NCI-H2107 treated with DMSO at 0.1 percent for 48 hours (cell line): Measurements from ENCODE around the gene MSX2.

Experiments used
- DNase-seq: peaks from one replicate; lab custom pipeline; 2025; ENCODE audit not compliant: unreplicated experiment; lab: John Stamatoyannopoulos, UW

Gene MSX2

GRCh38 chr5:174717826-174718455 is 6.4 kb upstream of the MSX2 start:
- no peak for DNase-seq

DNA sequence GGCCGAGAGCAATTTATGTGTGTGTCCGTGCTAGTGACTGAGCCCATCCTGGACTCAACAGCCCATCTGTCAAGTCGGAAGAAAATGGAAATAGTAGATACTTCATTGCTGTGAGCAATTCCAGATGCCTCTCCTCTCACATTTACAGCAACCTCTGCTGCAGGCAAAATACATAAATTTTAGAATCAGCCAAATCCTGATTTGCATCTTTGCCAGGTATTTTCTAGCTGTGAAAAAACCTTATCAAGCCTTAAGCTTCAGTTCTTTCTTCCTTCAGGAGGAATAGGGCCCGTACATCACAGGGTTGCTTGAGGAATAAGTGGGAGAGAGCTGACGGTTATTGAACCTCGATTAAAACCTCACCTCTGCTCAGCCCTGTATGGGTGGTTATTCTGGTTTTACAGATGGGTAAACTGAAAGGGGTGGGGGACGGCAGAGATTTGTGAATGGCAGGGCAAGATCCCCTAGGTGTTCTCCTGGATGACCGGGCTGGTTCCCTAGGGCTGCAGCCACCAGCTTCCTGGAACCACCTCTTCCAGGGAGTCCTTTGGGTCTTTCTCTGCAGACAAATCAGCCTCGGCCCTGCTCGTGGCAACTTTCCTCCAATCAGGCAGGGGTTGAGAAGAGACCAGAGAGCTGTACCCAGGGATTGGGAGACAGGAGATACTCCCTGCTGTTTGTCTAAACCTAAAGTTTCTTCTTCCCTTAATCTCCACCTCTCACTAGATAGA is 5.3 kb upstream of the MSX2 start:
- no peak for DNase-seq

DNA sequence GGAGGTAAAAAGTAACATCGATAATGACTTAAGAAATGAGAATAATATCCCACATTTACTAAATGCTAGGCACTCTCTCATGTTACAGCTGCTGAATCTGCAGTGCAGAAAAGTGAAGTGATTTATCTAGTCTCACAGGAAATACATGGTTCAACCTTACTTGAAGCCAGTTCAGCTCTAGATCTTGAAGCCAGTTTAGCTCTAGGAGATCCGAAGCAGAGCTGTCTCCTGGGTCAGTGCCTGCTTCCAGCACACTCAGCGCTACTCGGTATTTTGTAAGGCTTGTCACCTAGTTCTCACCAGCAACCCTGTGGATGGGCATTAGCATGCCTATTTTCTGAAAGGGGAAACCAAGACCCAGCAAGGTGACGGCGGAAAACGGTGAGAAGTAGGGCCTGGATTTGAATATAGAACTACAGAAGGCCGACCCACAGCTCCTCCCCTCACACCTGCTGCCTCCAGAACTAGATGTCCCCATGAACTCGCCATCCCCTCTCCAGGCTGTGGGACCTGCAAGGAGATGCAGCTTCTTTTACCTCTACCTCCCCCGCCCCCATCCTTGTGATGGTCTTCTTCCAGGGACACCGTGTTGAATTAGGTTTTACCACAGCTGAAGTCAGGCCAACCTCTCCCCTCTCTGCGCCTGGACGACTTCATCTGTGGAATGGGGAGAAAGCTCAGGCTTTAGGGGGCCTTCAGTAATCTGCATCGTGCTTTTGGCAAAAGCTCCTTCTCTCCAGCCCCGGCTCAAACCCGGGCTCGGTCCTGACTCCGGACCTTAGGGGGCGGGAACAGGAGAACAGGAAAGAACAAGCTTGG is 4.4 kb upstream of the MSX2 start:
- DNase-seq: no peak

- DNase-seq: no peak
Measured at GRCh38 chr5:174720612-174721529, 3.5 kb upstream of the MSX2 start.

DNA sequence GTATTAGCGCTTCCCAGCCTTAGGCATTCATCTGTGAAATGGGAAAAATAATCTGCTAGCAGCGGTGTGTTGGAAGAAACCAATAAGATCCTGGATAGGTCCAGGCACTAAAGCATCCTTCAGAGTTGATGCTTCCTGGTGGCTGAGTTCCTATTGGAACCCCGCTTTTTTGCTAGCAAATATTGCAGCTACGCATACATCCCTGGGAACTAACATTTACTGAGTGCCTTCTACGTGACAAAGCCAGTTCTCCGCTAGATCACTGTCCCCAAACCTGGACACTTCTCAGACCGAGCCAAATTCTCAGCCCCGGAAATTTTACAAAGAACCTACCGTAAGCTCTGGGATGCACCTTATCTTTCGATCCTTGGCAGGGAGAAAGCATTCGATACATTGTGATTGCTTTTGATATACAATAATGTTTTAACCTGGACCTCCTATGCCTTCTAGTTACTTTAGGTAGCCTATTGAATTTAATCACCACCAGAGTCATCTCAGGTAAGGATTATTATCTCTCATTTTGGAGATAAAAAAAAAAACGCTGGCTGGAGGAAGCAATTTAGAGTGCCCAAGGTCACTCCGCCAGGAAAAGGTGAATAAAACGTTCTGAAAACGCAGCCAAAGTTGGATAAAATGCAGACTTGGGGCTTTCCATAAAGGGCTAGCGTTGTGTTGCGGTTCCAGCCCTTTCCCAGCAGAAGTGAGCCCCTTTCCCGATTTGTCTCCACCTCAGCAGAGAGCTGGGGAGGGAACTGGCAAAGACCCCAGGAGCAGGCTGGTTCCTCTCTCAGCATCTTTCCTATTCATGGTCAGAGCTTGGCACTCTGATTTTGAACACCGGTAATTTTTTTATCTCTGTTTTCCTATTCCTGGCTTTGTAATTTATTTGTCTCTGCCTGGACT is 2.6 kb upstream of the MSX2 start:
- DNase-seq: no peak

DNA sequence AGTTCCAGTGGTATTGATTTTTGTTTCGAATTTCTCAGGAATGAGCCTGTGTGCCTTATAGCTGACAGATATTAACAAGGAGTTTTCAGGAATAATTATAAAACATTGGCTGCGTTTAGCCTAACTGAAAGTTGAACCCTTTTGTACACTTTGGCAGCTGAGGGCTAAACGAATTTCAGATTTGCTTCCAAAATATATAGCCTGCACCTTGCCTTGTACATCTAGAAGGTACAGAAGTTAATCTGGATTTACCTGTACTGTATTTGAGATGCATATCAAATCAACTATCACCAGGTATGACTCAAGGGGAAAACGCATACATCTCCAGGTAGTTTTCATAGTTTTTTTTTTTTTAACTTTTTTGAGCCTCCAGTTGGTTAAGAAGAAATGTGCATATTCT is 1.9 kb upstream of the MSX2 start:
- no peak for DNase-seq

GRCh38 chr5:174723315-174723978 is 935 bp upstream of the MSX2 start:
- DNase-seq: no peak

GRCh38 chr5:174723979-174724483 is 351 bp upstream of the MSX2 start:
- DNase-seq: no peak

DNA sequence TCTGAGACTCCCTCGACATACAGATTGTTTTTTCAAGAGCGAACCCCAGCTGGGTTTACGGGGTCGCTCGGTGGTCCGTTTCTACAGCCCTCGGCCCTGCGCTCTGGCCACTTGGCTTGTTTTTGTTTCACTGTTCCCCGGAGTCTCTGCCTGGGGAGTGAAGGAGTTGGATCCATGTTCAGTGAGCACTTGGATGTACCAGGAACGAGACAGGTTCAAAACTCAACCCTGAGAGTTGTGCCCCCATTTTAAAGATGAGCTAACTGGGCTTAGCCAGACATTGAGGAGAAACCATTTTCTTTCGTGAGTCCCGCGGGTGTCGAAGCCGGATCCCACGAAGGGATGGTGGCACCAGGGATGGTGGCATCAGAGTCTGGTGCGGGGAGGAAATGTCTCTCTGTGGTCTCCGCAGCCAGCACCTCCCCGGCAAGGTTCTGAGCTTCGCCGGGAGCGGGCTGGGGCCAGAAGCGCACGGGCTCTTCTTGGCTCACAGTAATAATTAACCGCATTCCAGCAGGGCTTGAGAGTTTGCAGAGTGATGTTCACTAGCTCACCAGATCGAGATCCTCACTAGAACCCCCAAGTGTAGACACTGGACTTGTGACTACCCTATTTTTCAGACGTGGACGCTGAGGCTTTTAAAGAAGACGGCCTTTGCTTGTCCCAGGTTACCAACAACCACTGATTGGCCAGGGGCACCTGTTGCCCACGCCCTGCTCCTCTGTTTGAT is 1.0 kb downstream of the MSX2 start:
- no peak for DNase-seq

- DNase-seq: no peak
Measured at GRCh38 chr5:174725991-174726601, 1.7 kb downstream of the MSX2 start.

GRCh38 chr5:174726916-174727793 is 2.8 kb downstream of the MSX2 start:
- DNase-seq: no peak

- DNase-seq: no peak
Measured at GRCh38 chr5:174727794-174728680, 3.7 kb downstream of the MSX2 start.

- DNase-seq: no peak
Measured at GRCh38 chr5:174729075-174729680, 4.8 kb downstream of the MSX2 start.

DNA sequence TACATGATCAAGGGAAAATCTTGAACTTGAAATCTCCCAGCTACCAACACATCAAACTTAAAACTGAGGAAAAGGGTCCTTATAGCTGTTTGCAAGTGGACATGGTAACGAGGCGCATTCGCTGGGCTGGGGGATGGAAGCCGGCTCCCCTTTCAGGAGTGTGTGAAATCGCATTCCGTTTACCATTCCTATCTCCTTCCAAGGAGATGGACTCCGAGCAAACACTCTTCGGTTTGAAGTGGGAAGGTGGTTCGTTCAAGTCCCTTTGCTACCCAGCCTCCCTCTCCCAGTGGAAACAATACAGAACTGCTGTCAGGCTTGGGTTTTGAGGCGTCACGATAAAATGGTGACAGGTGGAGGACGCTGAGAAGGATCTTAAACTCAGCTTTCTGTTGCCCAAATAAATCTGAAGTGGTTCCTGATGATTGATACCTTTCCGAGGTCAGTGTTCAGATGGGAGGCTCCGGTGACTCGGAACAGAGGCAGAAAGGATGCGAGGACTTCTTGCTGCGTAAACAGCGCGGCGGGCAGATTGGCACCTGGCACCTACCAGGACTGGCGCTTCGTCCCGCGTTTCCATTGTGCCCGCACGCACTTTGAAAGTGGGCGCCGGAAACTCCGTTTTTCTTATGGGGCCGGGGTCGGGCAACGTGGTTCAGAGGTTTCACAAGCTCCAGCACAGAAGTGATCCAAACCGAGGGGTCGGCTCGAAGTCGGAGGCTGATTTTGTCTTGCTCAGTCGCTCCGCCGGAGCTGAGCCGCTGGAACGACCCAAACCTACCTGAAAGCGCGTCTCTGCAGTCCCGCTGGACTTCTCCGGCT is 7.0 kb downstream of the MSX2 start:
- DNase-seq: no peak
